Medulla oblongata (tissue), 1 donor: Measurements from ENCODE around the gene KMT2C.
"Not testable (repeated sequence)": the region's sequence is repeated elsewhere in the genome, so short reads cannot be mapped to it uniquely, and the experiment has no call there.

Source experiments
- DNase-seq: peaks from one replicate; pipeline ENCODE4 v3.0.0-alpha.2; 2015; ENCODE audit errors: extremely low spot score

Gene KMT2C

DNA sequence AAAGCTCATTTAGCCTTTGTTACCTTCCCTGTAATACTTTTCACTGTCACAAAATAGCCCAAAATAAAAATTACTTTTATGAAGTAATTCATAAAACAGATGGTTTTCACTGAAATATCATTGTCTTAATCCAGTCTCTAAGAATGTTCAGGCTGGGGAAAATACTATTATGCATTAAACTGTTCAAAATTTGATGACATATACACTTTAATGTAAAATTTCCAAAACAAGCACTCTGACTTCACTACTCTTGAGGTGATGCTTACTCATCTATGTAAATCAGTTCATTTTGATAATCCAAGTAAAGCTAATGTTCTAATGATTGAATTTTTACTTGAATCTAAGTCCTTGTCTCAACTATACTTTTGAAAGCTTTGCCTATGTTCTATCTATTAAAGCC lies 127.9 kb downstream of the KMT2C start:
- DNase-seq, result no peak

DNA sequence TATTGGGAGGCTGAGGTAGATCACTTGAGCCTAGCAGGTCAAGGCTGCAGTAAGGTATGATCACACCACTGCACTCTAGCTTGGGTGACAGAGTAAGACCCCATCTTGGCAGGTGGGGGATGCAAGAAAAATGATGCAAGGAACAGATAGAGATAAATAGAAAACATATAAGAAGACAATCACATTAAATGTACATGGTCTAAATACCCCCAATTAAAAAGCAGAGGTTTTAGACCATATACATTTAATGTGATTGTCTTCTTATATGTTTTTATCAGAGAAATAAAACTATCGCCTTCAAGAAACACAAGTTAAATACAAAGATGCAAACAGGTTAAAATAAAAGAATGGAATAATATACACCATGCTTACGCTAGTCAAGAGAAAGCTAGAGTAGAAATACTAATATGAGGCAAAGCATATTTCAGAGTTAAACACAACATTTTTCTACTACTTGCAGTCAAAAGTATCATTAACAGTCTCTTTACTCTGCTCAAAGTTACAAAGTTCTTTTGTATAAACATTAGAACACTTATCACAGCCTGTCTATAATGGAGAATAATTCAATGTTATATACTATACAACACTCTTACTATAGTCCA lies 136.2 kb downstream of the KMT2C start:
- not testable (repeated sequence) for DNase-seq

DNA sequence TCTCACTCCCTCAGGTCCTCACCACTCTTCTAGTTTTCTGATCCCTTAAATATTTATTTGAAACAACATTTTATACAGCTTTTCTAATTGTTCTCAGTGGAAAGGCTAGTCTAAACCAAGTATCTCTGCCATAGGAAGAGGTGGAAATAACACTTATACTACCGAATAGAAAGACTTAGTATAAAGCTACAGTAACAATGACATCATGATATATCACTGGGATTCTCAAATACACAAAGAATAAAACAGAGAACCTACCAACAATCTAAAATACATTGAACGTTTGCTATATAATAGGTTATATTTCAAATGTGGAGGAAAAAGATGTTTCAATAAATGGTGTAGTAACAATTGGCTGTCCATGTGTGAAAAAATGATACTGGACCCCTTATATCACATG lies 142.9 kb downstream of the KMT2C start:
- no peak for DNase-seq

DNA sequence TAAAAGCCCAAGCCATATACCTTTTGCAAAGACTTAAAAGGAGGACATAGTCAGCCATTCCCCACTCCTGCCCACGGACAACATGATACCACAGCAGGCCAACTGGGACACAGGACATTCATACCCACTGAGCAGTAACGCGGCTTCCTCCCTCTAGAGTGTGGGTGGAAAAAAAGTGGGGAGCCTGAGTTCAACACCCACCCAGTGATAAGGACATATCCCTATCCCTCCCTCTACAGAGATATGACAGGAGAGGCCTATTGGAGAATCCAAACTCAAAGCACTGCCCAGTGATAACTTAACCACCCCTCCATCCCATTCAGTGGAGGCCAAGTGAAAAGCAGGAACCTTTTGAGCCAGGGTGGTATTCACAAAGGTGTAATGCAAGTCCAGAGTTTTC lies 148.8 kb downstream of the KMT2C start:
- DNase-seq, result not testable (repeated sequence)

DNA sequence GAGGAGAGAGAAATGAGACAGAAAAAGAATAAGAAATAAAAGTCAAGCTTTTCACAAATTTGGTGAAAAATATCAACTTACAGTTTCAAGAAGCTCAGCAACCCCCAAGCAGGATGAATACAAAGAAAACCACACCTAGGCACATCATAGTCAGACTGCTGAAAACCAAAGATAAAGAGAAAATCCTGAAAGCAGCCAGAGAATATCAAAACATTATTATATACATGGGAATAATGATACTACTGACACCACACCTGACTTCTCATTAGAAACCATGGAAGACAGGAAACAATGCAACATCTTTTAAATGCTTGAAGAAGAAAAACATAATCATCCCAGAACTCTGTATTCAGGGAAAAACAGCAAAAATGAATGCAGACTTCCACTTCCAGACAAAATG lies 149.6 kb downstream of the KMT2C start:
- DNase-seq, result not testable (repeated sequence)

DNA sequence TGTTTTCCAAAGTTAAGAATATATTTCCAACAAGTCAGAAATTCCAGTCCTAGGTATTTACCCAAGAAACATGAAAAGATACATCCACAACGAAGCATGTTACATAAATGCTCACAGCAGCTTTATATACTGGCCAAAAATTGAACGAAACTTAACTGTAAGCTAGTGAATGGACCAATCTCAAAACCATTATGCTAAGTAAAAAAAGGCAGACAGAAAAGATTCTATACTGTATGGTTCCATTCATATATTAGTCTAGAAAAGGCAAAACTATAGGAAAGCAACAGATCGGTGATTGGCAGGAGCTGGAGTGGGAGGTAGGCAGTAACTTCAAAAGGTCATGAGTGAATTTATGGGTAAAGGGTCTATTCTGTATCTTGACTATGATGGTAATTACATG lies 150.8 kb downstream of the KMT2C start:
- not testable (repeated sequence) for DNase-seq

DNA sequence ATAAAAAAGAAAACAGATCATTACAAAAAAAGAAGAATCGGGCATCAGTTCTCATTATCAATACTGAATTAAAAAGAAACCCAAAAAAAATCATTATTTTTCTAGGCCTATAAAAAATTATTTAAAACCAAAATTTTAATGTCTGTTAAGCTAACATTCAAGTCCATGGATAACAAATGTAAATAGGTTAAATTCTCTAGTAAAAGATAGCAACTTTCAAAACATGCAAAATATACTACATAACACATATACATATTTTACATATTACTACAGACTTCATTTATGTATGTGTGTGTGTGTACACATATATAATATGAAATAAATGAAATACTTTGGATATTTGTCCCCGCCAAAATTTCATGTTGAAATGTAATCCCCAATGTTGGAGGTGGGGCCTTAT lies 158.1 kb downstream of the KMT2C start:
- not testable (repeated sequence) for DNase-seq

DNA sequence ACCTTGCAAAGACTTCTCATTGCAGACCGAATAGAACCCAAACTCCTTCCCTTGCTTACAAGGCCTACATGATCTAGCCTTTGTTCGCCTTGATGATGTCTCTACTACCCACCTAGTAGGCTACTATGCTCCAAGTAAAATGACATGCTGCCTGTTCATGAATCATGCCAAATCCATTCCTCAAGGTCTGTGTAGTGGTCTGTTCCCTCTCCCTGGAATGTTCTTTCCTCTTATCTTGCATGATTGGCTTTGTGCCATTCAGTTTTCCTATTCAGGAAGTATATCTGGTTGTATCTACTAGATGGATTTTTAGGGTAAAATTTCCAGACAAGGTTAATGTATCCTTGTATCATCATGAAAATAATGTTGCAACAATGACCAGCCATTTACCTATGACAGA lies 165.4 kb downstream of the KMT2C start:
- DNase-seq, result not testable (repeated sequence)

DNA sequence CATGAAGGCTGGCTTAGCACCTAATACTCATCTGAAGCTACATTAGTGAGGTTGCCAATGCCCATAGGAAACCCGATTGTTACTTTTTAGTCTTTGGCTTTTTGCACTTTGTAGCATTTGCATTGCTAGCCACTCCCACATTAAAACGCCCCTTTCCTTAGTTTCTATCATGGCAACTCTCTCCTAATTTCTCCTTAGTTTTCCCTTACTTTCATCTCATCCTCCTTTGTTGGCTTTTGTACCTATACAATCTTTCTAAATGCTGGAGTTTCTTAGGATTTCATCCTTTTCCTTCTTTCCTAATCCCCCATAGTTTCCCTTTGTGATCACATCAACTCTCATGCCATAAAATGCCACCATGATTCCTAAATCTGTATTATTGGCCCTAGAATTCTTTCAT lies 168.9 kb downstream of the KMT2C start:
- DNase-seq, result not testable (repeated sequence)

DNA sequence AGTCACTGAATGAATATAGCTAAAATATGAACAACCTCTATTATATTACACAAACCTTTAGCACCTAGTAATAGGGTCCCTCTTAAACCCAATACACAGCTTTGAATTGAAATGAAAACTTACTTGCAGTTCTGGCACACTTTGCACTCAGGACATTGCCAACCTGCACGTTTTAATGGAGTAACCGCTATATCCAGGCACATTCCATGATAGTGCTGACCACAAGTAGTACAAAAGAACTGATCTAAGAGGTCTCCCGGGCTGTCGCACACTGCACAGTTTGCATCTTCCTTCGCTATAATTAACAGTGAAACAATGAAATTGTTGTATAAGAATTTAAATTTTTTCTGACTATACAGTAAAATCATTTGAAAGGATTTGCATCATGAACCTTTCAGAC lies 170.9 kb downstream of the KMT2C start:
- DNase-seq, result not testable (repeated sequence)

DNA sequence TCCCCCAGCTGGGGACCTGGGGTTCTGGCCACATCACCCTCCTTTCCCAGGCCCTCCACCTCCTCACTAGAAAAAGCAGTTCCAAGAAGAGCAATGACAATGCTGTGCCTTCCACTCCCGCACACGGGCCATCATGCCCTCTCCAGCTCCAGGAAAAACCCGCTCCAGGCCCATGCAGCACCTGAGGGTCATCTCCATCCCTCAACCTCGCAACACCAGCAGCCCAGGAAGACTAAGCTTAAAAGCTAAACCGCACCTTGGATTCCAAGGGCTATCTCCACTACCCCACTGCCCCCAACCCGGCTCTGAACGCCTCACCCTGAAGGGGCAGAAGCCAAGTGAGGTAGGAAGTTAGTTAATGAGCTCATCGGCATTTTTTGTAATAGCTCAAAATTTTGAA lies 173.7 kb downstream of the KMT2C start:
- not testable (repeated sequence) for DNase-seq

DNA sequence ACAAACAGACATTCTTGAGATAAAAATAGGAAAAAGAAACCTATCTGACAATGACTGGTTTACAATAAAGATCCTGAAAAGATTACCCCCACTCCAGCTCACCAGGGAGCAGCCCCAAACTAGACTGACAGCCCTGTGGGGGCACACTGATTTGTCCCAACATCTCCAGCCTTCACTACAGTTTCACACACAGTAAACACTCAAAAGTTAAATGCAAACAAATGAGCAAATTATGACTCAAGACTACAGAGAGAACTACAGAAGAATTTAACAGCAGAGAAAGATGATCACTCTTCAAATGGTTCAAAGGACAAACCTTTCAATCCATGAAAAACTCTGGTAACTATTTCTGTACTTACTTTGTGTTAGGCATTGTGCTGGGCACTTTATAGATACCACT lies 176.2 kb downstream of the KMT2C start:
- not testable (repeated sequence) for DNase-seq

DNA sequence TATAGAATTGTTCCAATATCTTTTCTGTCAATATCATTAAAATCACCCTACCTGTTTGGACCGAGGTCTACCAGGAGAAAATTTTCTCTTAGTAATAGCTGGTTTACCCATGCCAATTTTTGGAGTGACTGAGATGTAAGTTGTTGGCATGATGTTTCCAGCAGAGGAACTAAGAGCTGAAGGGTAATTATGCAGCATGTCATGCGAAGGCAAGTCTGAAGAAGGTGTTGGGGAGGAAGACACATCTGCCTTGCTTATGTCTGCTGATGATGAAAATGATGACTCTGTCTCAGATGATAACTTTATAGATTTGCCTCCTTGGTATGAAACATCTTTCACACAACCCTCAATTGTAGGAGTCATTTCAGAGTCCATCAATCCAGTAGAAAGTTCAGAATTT lies 188.0 kb downstream of the KMT2C start:
- not testable (repeated sequence) for DNase-seq

DNA sequence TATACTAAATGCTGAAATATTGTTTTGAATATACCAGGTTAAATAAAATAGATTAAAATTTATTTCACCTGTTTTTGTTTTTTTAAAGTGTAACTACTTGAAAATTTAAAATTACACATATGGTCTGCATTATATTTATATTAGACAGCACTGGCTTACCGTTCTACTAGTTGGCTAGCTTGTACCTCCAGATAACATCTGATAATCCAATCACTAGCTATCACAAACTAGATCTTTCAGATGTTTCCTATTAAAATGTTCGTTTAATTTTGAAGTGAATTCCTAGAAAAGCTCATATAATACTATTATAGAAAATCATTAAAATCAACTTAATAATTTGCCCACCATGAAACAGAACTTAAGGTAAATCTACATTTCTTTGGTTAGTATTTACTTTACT lies 190.4 kb downstream of the KMT2C start:
- DNase-seq, result not testable (repeated sequence)

DNA sequence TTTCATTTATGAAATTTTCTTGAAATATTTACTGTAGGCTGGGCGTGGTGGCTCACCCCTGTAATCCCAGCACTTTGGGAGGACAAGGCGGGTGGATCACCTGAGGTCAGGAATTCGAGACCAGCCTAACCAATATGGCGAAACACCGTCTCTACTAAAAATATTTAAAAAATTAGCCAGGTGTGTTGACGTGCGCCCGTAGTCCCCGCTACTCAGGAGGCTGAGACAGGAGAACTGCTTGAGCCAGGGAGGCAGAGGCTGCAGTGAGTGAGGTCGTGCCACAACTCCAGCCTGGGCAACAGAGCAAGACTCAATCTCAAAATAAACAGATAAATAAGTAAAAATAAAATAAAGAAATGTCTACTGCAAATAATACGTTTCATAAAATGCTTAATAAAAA lies 192.3 kb downstream of the KMT2C start:
- DNase-seq, result not testable (repeated sequence)

DNA sequence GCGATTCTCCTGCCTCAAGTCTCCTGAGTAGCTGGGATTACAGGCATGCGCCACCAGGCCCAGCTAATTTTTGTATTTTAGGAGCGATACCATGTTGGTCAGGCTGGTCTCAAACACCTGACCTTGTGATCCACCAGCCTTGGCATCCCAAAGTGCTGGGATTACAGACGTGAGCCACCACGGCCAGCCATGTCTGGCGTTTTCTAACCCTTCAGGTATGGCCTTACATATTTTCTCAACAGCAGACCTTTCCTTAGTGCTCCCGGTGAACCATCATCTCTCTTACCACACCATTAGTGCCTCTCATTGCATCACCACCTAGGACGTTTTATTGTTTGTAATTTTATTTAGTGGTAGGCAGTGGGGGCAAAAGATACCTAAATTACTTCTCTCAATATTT lies 194.5 kb downstream of the KMT2C start:
- not testable (repeated sequence) for DNase-seq

DNA sequence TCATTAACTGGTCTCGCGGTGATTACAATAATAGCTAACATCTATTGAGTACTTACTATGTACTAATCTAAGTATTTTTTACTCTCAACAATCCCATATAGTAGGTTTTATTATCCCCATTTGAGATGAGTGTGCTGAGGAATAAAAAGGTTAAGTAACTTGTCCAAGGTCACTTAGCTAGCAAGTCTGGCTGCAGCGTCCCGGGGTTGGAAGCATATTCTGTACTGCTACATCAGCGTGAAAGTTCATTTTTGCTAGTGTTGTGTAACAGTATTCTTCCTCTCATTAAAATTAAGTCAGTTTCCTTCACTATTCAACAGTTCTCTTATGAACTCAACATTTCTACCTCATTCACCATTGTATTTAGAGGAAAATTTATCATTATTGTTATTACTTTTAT lies 199.5 kb downstream of the KMT2C start:
- not testable (repeated sequence) for DNase-seq

DNA sequence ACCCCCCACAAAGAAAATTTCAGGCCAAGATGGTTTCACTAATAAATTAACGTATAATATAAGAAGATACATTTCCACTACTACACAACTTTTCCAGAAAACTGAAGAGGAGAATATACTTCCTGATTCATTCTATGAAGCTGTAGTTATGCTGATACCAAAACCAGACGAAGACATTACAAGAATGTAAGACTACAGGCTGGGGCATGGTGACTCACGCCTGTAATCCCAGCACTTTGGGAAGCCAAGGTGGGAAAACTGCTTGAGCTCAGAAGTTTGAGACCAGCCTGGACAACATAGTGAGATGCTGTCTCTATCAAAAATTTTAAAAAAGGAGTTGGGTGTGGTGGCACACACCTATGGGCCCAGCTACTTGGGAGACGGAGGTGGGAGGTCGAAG lies 201.4 kb downstream of the KMT2C start:
- not testable (repeated sequence) for DNase-seq

DNA sequence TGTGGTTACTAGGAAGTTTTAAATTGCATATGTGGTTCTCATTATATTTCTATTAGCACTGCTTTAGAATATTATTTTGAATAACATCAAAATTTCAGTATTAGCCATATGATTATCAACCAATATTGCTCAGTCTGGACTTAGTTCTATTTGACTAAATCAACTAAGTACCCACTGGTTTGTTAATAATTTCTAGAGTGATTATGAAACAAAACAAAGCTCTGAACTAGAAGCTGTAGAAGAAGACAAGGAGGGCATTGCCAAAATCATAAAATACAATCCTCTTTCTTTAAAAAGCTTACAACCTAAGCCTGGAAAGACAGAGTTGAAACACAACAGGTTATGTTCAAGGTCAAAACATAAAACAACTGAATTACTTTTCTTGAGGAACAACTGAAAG lies 204.7 kb downstream of the KMT2C start:
- no peak for DNase-seq

DNA sequence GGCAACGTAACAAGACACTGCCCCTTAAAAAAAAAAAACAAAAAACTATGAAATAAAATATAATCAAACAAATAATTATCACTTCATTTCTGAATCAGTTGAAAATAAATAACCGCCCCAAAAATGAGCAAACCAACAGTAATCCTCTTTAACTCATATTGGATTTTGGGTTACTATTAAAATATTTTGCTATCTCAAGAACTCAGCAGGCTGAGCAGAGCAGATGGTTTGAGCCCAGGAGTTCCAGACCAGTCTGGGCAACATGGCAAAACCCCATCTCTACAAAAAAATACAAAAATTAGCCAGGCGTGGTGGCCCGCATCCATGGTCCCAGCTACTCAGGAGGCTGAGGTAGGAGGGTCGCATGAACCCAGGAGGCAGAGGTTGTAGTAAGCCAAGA lies 216.2 kb downstream of the KMT2C start:
- not testable (repeated sequence) for DNase-seq

DNA sequence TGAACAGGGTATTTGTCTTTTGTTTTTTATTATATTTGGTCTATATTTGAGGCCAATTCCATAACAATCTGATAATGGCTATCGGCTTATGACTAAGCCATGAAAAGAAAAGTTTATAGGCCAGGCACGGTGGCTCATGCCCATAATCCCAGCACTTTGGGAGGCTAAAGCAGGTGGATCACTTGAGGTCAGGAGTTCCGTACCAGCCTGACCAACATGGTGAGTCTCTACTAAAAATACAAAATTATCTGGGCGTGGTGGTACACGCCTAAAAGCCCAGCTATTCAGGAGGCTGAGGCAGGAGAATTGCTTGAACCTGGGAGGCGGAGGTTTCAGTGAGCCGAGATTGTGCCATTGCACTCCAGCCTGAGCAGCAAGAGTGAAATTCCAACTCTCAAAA lies 227.0 kb downstream of the KMT2C start:
- DNase-seq, result not testable (repeated sequence)

DNA sequence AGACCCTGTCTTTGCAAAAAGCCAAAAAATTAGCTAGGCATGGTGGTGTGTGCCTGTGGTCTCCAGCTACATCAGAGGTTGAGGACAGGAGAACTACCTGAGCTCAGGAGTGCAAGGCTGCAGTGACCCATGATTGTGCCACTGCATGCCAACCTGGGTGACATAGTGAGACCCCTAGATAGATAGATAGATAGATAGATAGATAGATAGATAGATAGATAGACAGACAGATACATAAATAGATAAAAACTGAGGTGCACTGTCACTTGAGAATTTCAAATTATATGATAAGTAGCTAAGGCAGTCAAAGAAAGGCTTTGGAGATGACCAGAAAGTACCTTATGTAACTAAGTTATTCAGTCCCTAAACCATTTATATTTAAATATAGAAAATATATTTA lies 231.4 kb downstream of the KMT2C start:
- not testable (repeated sequence) for DNase-seq

DNA sequence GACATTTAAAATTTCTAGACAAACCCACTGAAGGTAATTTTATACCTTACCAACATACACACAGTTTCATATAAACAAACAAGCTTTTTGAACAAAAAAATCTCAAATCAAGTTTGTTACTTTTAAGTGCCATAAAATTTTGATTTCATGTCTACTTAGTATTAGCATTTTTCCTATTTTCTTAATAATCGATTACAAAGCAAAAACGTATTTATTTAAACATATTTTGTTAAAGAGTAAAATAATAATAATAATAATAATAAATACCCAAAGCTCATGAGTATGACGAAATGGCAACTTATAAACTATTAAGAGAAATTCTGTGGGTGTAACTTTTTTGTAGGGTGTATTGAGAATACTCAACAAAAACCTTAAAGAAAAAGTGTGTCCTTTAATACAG lies 232.7 kb downstream of the KMT2C start:
- DNase-seq, result no peak

DNA sequence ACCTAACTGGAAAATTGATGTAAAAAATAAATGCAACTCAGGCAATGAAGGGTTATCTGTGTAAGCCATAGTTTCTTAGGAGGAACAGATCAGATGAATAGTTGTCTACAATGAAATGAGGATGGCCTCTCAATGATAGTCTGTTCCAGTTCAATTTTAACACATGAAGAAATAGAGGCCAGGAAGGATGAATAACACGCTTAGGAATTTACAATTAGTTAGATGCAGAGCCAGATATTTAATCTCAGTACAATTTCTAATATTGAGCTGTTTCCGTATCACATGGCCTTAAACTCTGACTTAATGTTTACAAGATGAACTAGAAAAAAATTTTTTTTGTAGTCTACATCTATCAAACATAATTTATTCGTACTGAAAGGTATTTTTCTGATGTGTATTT lies 233.7 kb downstream of the KMT2C start:
- no peak for DNase-seq
